Activated CD4-positive, alpha-beta T cell treated with anti-CD3 and anti-CD28 coated beads for 4 hours (primary cell): Measurements from ENCODE around the gene MAP3K5.
"Not testable (repeated sequence)": the region's sequence is repeated elsewhere in the genome, so short reads cannot be mapped to it uniquely, and the experiment has no call there.

Experiments used
- DNase-seq, 2 donors: peaks; one replicate each; pipeline ENCODE4 v3.0.0-alpha.2; 2020

MAP3K5 gene

DNA sequence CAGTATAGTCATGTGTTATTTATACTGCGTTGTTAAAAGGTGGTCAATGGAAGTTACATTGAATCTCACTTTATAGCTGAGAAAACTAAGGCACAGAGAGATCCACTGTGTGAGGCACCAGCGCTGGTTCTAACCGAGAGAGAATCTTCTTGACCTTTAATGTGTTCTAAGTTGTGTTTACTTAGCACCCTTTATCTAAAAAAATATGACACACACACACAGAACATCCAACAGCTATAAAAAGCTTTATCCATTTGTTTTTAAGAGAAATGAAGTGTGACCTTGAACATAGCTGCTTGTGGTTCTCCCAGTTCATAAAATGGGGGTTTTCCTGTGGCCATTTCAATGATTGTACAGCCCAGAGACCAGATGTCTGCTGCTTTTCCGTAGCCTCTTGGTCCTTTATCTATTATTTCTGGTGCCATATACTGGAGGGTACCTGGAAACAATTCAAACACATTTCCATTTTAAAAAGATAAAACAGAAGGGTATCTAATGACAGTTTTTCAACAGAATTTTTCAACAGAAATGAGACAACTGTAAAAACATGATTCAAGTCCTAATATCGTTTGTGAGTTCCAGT lies 187.3 kb downstream of the MAP3K5 start:
- no peak for DNase-seq

GRCh38 chr6:136604328-136604825 lies 187.9 kb downstream of the MAP3K5 start:
- DNase-seq, result no peak

DNA sequence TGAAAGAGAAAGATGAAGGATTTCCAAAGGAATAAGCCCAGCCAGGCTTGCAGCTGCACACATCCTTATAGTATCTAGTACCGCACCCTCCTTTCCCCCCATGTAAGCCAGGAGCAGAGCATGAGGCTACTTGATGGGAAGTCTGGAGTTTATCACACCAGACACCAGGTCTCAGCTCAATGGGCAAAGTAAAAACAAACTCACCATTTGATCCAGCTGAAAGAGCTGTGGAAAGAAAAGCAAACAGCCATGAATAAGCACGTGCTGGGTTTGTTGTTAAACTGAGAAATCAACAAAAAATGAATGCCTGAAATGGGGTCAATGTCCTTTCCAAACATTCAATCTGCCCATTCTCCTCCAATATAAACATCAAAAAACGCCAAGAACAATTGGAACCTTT lies 191.5 kb downstream of the MAP3K5 start:
- no peak for DNase-seq

DNA sequence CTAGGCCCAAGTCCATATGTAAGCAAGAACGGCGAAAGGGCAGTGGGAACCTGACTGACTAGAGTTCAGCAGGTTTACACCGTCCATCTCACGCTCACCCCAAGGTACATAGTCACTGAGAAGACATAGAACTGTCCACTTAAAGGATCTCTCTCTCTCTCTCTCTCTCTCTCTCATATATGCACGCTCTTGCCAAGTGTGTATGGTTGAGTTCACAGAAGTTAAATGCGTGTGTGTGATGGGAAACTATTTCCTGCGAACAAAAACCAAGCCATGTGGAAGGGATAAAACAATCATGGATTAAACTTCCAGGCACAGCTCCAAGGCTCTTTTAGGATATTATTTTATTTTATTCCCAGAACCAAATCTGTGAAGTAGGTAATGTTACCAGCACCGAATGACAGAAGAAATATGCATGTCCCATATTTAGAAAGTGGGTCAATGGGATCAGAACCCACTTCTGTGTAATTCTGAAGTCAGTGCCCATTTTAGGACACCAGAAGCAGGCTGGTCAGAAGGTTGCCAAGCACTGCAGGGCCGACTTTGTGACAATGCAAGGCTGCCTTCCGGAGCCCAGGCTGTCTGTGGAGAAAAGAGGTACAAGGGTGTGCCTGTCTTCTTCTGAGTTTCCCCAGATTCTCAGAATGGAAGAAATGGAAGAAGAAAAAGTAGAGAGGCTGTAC lies 192.8 kb downstream of the MAP3K5 start:
- DNase-seq, result no peak

- no peak for DNase-seq
Measured at GRCh38 chr6:136598048-136598447, 194.2 kb downstream of the MAP3K5 start.

- DNase-seq, result no peak
Measured at GRCh38 chr6:136594671-136595070, 197.6 kb downstream of the MAP3K5 start.

DNA sequence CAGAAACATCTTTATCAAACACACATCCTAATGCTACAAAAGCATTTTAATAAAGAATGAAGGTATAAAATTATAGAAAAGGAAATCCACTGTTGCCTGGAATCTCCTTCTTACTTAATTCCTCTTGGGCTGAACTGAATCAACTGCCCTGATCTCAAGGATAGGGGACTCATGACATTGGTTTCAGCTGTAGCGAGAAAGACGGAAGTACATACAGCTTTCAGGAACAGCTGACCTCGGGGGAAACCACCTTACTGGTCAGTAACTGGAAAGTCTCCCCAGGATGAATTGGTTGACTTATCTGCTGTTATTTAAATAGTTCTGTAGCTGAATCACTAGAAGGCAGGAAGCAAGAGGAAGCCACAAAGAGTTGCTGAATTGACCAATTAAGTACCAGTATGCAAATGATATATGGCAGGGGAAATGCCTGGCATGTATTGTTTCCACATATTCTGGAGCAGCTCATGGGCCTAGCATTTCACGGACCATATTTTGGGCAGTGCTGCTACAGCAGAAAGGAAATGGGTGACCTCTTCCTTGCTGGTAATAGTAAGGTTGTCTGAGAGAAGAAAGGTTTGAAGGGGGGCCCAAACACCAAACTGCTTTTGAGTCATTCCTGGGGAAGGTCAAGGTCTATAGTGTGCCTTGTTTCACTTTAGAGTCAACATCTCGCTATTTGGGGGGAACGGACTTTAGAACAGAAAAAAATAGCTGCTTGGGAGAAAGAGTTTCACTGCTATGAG lies 198.4 kb downstream of the MAP3K5 start:
- peak; percentile 3 to 10 for DNase-seq

DNA sequence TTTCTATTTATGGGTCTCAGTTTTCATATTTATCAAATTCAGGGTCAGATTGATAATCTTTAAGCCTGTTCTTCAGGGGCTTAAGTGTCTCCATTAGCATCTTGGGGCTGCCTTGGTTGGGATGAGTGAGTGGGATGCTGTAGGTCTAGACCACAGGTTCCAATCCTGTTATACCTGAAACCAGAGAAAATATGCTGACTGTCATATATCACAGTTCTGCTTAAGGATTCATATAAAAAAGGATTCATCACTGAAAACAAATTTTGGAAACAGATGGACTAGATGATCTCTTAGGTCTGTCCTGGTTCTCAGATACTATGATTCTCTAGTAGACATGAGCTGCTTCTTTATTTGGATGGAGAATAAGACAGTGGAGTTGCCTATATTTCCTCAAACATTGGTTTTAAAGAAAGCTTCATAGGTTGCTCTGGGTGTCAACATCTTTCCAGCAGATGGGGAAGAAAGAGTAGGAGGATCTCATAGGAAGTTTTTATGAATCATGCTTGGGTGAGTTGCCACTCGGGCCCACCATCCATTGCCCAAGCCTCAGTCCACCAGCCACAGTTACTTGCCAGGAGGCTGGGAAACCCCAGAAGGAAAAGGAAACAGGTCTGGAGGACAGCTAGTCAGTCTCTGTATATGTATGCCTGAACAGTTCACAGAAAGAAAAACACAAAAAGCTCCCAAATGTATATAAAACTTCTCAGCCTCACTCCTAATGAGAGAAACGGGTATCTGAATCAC lies 199.2 kb downstream of the MAP3K5 start:
- DNase-seq, result no peak

GRCh38 chr6:136591617-136592016 lies 200.7 kb downstream of the MAP3K5 start:
- DNase-seq, result no peak

GRCh38 chr6:136590846-136591245 lies 201.4 kb downstream of the MAP3K5 start:
- DNase-seq, result not testable (repeated sequence)

GRCh38 chr6:136587527-136587926 lies 204.8 kb downstream of the MAP3K5 start:
- DNase-seq, result no peak

DNA sequence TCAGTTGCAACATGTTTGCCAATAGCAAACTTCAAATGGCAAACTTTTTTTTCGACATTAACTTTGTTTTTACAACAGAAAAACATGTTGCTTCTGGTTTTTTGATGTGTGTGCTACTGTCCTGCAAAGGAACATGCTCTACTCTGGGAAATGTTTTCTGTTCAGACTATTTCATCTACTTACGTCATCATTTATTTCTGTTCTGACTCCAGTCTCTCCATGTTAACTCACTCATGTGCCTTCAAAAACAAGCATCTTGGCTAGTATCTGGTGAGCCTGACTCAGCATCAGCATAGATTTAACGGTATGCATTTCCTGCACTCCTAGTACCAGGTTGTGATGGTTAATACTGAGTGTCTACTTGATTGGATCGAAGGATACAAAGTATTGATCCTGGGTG lies 206.0 kb downstream of the MAP3K5 start:
- DNase-seq, result no peak

GRCh38 chr6:136585523-136585922 lies 206.8 kb downstream of the MAP3K5 start:
- not testable (repeated sequence) for DNase-seq

DNA sequence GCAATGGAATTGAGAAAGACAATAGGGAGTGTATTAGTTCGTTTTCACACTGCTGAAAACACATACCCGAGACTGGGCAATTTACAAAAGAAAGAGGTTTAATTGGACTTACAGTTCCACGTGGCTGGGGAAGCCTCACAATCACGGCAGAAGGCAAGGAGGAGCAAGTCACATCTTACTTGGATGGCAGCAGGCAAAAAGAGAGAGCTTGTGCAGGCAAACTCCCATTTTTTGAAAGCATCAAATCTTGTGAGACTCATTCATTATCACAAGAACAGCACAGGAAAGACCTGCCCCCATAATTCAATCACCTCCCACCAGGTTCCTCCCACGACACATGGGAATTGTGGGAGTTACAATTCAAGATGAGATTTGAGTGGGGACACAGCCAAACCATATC lies 208.0 kb downstream of the MAP3K5 start:
- DNase-seq, result not testable (repeated sequence)

DNA sequence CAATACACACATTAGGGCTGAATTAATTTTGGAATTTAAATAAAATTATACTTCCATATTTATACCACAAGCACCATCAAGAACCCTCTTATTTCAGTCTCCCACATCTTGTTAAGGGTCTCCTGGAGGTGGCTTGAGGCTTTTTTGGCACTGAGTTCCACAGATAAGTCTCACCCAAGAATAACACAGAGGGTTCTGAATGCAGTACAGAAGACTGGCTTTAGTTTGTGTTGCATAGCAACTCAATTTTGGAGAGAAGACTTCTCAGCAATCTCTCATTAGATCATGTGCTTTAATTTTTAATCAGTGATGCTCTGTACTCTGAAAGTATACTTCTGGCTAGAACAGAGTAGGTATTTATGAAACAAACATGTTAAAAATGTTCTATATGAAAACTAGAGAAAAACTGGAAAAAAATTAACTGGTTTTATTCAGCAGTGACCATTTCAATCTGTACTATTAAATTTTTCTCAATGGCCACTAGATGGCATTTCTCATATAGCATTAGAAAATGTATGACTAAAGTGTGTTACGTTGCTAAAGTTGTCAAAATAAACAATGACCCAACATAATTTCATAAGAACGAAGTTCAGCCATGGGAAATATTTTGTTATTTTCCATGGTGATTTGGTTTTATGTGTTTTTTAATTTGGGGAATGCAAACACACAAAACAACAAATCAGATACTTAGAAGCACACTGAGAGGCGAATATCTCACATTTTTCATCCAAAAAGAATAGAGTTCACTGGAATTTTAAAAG lies 209.4 kb downstream of the MAP3K5 start:
- DNase-seq, result no peak

GRCh38 chr6:136579800-136580199 lies 212.5 kb downstream of the MAP3K5 start:
- DNase-seq, result no peak

GRCh38 chr6:136576821-136577220 lies 215.5 kb downstream of the MAP3K5 start:
- DNase-seq, result no peak

DNA sequence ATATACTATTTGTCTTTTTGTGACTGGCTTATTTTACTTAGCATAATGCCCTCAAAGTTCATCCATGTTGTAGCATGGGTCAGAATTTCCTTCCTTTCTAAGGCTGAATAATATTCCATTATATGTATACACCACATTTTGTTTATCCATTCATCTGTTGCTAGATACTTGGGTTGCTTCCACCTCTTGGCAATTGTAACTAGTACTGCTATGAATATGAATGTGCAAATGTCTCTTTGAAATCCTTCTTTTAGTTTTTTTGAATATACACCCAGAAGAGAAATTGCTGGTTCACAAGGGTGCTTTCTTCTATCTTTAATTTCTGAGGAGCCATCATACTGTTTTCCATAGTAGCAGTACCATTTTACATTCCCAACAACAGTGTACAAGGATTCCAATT lies 220.8 kb downstream of the MAP3K5 start:
- DNase-seq, result no peak

GRCh38 chr6:136571065-136571464 lies 221.2 kb downstream of the MAP3K5 start:
- no peak for DNase-seq

DNA sequence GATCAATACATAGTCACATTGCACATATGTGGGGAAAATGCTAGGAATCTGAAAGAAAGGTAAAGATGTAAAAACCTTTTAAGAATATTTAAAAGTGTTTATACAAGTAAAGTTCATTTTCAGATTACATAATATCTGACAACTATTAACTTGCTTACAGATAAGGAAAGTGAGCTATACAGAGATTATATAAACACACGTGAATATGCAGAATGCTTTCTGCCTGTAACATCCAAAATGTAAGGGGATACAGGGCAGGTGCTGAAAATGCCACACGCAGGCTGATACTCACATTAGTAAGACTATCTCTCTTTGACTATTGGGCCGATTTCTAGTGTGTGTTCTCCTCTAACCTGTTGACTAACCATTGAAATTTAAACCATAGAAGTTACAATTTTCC lies 224.1 kb downstream of the MAP3K5 start:
- DNase-seq, result no peak

GRCh38 chr6:136567688-136568087 lies 224.6 kb downstream of the MAP3K5 start:
- DNase-seq, result no peak

- no peak for DNase-seq
Measured at GRCh38 chr6:136566851-136567250, 225.4 kb downstream of the MAP3K5 start.
